Measurements from ENCODE around the gene KBTBD12.

Gene KBTBD12

DNA sequence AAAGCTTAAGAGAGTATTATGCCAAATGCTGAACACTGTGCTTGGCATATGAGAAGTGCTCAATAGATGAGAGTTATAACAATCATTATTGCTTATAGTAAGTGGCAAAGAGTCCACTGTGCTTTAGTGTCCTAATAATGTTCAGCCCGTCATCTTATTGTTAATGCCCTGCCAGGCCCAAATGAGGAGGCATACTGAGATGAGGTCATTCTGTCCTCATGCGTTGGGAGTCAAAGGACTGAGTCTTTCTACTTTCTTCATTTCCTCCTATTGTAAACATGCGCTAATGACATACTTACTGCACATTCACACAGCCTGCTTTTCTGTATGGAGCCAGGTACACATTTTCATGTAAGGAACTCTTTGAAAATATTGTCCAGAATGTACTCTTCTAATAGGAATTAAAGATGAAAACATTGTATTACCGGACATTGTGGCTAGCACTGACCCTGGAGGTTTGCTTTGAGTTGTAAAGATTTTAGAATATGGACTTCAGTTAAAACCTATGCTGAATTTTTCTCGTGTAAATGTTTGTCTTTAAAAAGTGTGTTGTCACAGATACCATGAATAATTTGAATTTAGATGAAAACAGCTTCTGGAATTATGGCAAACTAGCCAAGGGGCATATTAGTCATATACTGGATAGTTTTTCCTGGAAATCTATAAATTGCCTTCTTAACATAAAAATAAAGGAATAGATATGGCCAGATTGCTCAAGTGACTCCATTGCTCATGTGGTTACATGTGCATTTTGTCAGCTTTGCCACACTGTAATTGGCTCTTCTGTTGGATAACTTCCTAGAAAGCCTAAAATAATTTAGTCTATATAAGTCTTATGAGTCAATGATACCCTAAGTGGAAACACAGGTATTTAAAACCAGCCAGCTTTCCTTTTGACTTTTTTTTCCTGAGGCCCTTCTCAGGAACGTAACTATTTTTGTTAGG lies 38.3 kb downstream of the KBTBD12 start:
- peak; percentile 71 for DNase-seq

GRCh38 chr3:127954640-127955039 lies 39.6 kb downstream of the KBTBD12 start:
- no peak for DNase-seq

DNA sequence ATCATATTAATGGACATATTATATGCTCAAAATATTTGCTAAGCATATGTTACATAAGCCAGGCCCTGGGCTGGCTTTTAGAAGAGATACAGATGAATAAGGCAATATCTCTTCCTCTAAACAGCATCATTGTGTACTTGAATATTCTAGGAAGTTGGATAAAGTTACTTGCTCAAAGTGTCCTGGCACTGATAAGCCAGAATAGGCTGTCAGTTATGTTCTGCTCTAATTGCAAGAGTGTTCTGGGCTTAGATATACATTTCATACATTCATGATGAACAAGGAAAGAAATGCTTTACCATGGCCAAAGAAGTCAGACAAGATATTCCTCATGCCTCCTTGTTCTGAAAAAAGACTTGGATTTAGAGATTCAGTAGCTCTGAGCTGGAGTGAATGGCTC lies 40.7 kb downstream of the KBTBD12 start:
- DNase-seq = no peak

- DNase-seq = peak; percentile 25
These were observed 44.0 kb downstream of the KBTBD12 start for GRCh38 chr3:127959041-127959440.

GRCh38 chr3:127959873-127960272 lies 44.8 kb downstream of the KBTBD12 start:
- peak; percentile 26 for DNase-seq

- no peak for DNase-seq
These were observed 45.5 kb downstream of the KBTBD12 start for GRCh38 chr3:127960421-127960965.

- DNase-seq = no peak
These were observed 46.1 kb downstream of the KBTBD12 start for GRCh38 chr3:127961124-127961523.

DNA sequence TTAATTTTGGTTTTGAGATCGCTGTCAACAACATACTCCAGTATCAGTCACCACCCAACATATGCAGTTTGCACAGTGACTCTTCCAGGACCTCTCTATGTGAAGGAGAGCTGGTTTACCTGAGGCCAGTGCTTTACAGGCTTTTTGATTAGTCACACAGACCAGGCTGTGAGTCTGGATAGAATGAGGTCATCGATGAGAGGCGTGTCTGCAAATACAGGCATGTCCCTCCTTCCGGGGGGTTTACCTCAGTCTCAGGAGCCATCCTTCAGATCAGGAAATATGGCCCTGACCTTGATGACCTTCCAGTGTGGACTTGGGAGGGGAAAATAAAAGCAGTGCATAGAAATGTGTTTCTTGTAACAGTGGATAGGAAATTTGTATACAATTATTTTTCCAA lies 46.9 kb downstream of the KBTBD12 start:
- peak; percentile 54 for DNase-seq

DNA sequence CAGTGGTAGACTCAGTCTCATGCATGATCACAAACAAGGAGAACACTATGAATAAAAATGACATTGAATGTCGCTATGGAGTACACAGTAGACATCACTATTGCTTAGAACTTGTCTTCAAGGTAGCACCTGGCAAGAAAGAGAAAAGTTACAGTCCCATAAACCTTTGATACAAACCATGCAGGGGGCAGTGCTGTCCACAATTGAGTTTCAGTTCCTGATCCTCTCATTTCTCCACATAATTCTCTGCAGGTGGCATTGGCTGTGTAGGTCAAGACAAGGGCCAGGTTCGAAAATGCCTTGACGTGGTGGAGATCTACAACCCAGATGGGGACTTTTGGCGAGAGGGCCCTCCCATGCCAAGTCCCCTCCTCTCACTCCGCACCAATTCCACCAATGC lies 47.9 kb downstream of the KBTBD12 start:
- DNase-seq = no peak

DNA sequence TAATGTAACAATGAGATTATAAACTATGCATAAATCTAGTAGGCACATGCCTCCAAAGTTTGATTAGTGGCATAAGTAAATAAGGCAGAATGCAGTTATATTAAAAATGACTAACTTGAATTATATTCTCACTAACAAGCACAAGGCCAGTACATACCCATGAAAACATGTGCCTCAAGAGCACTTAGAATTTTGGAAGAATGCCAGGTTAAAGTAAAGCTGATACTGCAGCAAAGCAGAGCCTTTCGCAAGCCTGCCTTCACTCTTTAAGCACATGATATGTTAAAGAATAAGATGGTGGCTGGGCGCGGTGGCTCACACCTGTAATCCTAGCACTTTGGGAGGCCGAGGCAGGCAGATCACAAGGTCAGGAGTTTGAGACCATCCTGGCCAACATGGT lies 49.0 kb downstream of the KBTBD12 start:
- peak; percentile 27 for DNase-seq

DNA sequence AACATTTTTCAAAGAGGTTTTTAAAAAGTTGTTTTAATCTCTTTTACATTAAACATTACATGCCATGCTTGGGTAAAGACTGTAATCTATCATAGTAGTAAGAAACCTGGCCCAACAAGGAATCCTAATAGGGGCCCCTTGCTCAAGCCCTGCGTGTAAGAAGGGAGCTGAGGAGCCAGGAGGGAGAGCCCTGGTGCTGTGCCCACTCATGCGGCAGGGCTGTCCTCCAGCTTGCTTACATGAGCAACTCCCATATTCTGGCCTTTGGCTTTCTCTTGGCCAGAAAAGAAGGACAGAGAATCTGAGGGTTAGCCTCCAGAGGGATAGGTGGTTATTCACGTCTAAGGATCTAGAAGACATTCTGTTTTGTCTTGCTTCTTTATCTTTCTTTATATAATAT lies 49.8 kb downstream of the KBTBD12 start:
- DNase-seq = no peak

DNA sequence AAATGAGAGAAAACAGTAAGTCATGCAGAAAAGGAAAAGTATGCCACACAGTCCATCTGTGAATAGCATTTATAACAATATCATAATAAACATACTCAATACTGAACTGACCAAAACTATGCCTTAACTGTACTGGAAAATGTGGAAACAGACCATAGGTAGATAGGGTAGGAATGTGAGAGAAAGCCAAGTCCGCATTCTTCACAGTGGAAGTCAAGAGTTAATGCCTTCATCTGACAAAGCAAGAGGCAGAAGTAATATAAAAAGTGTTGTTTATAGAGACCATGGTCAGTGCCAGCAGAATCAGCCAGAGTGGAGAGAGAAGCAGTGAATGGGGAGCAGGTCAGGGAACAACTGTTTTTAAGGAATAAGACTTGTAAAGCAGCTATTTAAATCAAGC lies 52.3 kb downstream of the KBTBD12 start:
- peak; percentile 8 for DNase-seq

GRCh38 chr3:127970966-127971592 lies 56.0 kb downstream of the KBTBD12 start:
- DNase-seq = peak; percentile 55

DNA sequence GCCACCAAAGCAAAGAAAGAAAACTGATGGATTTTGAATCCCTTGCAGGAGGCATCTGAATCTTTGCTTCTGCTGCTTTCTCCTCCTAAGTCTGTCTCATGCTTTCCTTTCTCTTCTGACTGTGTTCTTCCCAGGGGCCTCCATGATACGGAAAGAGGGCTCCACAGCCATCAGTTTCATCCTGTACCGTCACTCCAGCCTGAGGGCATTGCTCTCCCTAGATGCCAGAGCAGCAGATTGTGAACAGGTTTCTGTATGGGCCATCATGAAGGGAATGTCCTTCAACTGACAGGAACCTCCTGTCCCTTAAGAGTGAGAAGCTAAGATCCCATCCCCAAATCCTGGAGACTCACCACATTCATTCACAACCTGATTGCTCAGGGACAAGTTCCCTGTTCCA lies 59.2 kb downstream of the KBTBD12 start:
- DNase-seq = no peak

GRCh38 chr3:127975153-127976029 lies 60.4 kb downstream of the KBTBD12 start:
- DNase-seq = no peak

DNA sequence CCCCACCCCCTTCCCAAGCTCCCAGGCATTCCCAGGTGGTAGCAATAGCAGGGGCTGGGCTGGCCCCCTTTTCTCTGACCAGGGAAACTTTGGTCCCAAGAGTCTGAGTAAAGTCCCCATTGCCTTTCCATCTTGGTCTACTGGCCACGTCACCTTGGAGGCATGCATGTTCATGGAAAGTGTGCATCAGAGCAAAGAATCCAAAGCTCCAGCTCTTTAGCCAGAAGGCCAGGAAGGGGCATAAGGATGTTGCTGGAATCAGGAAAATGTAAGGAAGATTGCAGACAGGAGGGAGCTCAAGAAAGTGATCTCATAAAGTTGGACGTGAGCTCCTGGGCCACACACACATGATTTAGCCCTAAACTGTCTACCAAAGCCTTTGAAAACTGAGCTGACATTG lies 63.6 kb downstream of the KBTBD12 start:
- peak; percentile 31 for DNase-seq

DNA sequence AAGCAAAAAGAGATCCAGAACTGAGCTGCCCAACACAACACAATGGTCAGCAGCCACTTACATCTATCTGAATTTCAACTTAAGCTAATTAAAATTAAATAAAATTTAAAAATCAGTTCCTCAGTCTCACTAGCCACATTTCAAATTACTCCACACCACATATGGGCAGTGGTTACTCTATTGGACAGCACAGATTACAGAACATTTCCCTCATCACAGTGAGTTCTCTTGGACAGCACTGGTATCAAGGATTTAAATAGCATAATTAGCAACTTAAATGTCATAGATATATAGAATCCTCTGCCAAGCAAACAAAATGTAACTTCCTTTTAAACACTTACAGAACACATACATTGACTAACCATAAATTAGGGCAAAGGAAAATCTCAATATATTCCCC lies 64.4 kb downstream of the KBTBD12 start:
- no peak for DNase-seq

- no peak for DNase-seq
These were observed 66.1 kb downstream of the KBTBD12 start for GRCh38 chr3:127981097-127981496.

GRCh38 chr3:127982155-127982554 lies 67.1 kb downstream of the KBTBD12 start:
- DNase-seq = no peak

DNA sequence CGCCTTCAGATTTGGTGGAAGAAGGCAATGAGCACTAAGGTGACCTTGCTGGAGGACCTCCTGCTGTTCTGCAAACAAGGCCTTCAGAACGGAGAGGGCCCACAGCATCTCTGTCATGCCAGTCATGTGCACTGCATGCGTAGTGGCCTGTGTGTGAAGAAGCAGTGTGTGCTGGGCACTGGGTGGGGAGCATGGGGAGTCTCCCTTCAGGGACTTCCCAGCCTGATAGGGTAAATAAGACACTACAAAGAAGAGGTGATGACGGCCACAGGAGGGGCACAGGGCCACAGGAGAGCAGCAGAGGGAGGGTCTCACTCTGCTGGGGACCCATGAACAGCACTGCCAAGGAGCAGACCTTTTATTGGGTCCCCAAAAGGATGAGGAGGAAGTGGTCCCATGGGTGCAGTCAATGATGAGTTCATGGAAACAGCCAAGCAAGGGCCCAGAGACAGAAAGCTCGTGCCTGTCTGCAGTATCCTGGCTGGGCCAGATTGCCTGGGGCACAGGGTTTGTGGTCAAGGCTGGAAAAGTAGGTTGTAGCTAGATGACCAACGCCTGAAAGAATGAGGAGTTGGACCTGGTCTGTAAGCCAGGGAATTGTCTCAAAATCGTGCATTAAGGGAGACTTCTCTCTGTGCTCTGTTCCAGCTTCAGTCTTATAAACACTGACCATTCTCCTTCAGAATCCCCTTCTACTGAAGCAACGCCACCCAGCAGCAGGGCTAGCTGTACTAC lies 69.4 kb downstream of the KBTBD12 start:
- DNase-seq = no peak

GRCh38 chr3:127985216-127985615 lies 70.2 kb downstream of the KBTBD12 start:
- DNase-seq = no peak

DNA sequence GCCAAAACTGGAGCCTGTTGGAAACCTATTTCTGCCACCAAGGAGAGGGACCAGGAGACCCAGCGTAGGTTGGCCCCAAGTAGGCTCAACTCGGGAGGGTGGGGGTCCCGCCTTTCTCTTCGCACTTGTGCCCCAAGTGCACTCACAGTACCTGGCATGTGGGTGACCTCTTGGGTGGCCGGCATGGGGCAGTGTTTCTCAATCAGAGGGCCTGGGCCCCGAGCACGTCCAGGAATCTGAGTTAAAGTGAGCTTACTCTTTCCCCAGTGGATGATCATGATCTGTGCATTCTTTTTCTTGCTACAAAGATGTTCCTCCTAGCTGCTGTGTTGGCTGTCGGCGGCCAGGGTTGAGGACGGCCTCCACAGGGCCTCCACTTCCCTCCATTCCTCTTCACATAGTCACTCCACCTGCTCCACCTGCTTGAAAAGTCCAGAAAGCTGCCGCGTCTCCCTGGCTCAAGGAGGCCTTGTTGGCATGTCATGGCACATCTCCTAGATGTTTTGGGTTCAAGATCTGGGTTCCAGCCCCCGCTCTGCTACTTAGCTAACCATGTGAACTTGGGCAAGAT lies 70.7 kb downstream of the KBTBD12 start:
- DNase-seq = no peak

Measured in fibroblast of skin of right biceps (primary cell).